Measurements from ENCODE around the gene FMNL2.

GRCh38 chr2:152460567-152460966 is 125.6 kb downstream of the FMNL2 start:
- TF ChIP-seq CTCF (IDR thresholded peaks at IDR 0.05) = no peak
- no peak for TF ChIP-seq POLR2A (IDR thresholded peaks at IDR 0.05)

Data from thyroid gland (tissue), 4 donors.